Osteoblast (primary cell): ENCODE results near the gene PSMD14. TPM values are rescaled to one million over a fixed set of nuclear protein-coding genes. Genes with fewer than 3 reads are reported as not detected.
A peak's percentile ranks its signal among the peaks of the same experiment; 100 is the strongest.

Experiments used
- DNase-seq: peaks from one replicate; pipeline ENCODE4 v3.0.0; 2011; ENCODE audit warnings: low spot score, mixed read lengths; ENCODE audit not compliant: insufficient read length; ENCODE audit errors: missing footprints
- H2AFZ ChIP-seq: 2 replicates; pipeline ENCODE4 v1.6.0; 2011; ENCODE audit warnings: mild to moderate bottlenecking, low read length
- H3K27ac ChIP-seq: 2 replicates; pipeline ENCODE4 v1.5.1; 2011; ENCODE audit warnings: mild to moderate bottlenecking, low read depth, low read length, moderate library complexity
- H3K27me3 ChIP-seq: 2 replicates; pipeline ENCODE4 v1.6.0; 2012; ENCODE audit warnings: mild to moderate bottlenecking, control low read depth, inconsistent platforms, low read length, moderate library complexity; ENCODE audit not compliant: insufficient read depth
- H3K36me3 ChIP-seq: 2 replicates; pipeline ENCODE4 v1.5.1; 2011; ENCODE audit warnings: mild to moderate bottlenecking, low read length, control low read depth, moderate library complexity; ENCODE audit not compliant: insufficient read depth
- H3K4me1 ChIP-seq: 2 replicates; pipeline ENCODE4 v1.5.1; 2011; ENCODE audit warnings: mild to moderate bottlenecking, low read length, control low read depth, moderate library complexity; ENCODE audit not compliant: insufficient read depth
- H3K4me2 ChIP-seq: 2 replicates; pipeline ENCODE4 v1.6.0; 2011; ENCODE audit warnings: mild to moderate bottlenecking, low read length; ENCODE audit not compliant: insufficient read depth
- H3K4me3 ChIP-seq: fragments of 200-600 bp; sonication (generic); 3 replicates; pipeline ENCODE4 v1.5.1; 2012; ENCODE audit warnings: mild to moderate bottlenecking, low read length, inconsistent platforms; ENCODE audit not compliant: insufficient read depth
- H3K79me2 ChIP-seq: 2 replicates; pipeline ENCODE4 v1.6.0; 2012; ENCODE audit warnings: mild to moderate bottlenecking, low read length, control low read depth, inconsistent platforms; ENCODE audit not compliant: insufficient read depth
- H3K9me3 ChIP-seq: 2 replicates; pipeline ENCODE4 v1.5.1; 2011; ENCODE audit warnings: low read depth, low read length, control low read depth
- H4K20me1 ChIP-seq: 2 replicates; pipeline ENCODE4 v1.6.0; 2012; ENCODE audit warnings: mild to moderate bottlenecking, low read length, control low read depth; ENCODE audit not compliant: insufficient read depth
- total RNA-seq: library from RNA; depleted of rRNA; stranded (reverse); fragments of >200 nt; gene quantifications from 2 replicates; pipeline ENCODE4 v1.2.3, GENCODE V29; 2012
- TF ChIP-seq, protein P1 (sequence below): IDR thresholded peaks from 2 replicates; pipeline ENCODE4 v1.5.1; 2011; ENCODE audit warnings: mild to moderate bottlenecking, low read depth, low read length, moderate library complexity; ENCODE audit errors: extremely low read depth

Gene PSMD14
- total RNA-seq, 1 donor, result 74.2 TPM

DNA sequence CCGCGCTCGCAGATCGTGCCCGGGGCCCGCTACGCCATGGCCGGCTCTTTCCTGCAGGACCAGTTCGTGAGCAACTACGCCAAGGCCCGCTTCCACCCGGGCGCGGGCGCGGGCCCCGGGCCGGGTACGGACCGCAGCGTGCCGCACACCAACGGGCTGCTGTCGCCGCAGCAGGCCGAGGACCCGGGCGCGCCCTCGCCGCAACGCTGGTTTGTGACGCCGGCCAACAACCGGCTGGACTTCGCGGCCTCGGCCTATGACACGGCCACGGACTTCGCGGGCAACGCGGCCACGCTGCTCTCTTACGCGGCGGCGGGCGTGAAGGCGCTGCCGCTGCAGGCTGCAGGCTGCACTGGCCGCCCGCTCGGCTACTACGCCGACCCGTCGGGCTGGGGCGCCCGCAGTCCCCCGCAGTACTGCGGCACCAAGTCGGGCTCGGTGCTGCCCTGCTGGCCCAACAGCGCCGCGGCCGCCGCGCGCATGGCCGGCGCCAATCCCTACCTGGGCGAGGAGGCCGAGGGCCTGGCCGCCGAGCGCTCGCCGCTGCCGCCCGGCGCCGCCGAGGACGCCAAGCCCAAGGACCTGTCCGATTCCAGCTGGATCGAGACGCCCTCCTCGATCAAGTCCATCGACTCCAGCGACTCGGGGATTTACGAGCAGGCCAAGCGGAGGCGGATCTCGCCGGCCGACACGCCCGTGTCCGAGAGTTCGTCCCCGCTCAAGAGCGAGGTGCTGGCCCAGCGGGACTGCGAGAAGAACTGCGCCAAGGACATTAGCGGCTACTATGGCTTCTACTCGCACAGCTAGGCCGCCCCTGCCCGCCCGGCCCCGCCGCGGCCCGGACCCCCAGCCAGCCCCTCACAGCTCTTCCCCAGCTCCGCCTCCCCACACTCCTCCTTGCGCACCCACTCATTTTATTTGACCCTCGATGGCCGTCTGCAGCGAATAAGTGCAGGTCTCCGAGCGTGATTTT, 115.5 kb downstream of the PSMD14 start:
- H3K4me2 ChIP-seq, result peak overlapping the region; percentile 27
- no peaks in the 10 kb centered on the region for H3K36me3 ChIP-seq
- DNase-seq, result peak; percentile 79
- no peaks in the 10 kb centered on the region for H3K9me3 ChIP-seq
- no peaks in the 10 kb centered on the region for H3K79me2 ChIP-seq
- peaks cover 98% of the 10 kb centered on the region for H3K27me3 ChIP-seq
- H2AFZ ChIP-seq, result no peak overlapping the region
- TF ChIP-seq, protein P1, sequence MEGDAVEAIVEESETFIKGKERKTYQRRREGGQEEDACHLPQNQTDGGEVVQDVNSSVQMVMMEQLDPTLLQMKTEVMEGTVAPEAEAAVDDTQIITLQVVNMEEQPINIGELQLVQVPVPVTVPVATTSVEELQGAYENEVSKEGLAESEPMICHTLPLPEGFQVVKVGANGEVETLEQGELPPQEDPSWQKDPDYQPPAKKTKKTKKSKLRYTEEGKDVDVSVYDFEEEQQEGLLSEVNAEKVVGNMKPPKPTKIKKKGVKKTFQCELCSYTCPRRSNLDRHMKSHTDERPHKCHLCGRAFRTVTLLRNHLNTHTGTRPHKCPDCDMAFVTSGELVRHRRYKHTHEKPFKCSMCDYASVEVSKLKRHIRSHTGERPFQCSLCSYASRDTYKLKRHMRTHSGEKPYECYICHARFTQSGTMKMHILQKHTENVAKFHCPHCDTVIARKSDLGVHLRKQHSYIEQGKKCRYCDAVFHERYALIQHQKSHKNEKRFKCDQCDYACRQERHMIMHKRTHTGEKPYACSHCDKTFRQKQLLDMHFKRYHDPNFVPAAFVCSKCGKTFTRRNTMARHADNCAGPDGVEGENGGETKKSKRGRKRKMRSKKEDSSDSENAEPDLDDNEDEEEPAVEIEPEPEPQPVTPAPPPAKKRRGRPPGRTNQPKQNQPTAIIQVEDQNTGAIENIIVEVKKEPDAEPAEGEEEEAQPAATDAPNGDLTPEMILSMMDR, result no peak
- H3K27ac ChIP-seq, result no peak overlapping the region
- no peaks in the 10 kb centered on the region for H4K20me1 ChIP-seq
- H3K4me3 ChIP-seq, result peak overlapping the region; percentile 30
- no peaks in the 10 kb centered on the region for H3K4me1 ChIP-seq

DNA sequence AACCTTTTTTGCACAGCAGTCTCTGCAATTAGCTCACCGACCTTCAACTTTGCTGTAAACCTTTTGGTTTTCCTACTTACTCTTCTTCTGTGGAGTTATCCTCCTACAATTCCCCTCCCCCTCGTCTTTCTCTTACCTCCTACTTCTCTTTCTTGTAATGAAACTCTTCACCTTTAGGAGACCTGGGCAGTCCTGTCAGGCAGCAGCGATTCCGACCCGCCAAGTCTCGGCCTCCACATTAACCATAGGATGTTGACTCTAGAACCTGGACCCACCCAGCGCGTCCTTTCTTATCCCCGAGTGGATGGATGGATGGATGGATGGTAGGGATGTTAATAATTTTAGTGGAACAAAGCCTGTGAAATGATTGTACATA, 116.2 kb downstream of the PSMD14 start:
- TF ChIP-seq, protein P1, result no peak
- Histone ChIP-seq H3K27ac (no peak overlapping the region), H3K4me2 (no peak overlapping the region), H3K9me3 (no peaks in the 10 kb centered on the region), H3K79me2 (no peaks in the 10 kb centered on the region), H3K36me3 (no peaks in the 10 kb centered on the region), H2AFZ (no peak overlapping the region), H4K20me1 (no peaks in the 10 kb centered on the region), H3K4me1 (no peaks in the 10 kb centered on the region), H3K27me3 (peaks cover 96% of the 10 kb centered on the region), H3K4me3 (no peak overlapping the region)
- no peak for DNase-seq

DNA sequence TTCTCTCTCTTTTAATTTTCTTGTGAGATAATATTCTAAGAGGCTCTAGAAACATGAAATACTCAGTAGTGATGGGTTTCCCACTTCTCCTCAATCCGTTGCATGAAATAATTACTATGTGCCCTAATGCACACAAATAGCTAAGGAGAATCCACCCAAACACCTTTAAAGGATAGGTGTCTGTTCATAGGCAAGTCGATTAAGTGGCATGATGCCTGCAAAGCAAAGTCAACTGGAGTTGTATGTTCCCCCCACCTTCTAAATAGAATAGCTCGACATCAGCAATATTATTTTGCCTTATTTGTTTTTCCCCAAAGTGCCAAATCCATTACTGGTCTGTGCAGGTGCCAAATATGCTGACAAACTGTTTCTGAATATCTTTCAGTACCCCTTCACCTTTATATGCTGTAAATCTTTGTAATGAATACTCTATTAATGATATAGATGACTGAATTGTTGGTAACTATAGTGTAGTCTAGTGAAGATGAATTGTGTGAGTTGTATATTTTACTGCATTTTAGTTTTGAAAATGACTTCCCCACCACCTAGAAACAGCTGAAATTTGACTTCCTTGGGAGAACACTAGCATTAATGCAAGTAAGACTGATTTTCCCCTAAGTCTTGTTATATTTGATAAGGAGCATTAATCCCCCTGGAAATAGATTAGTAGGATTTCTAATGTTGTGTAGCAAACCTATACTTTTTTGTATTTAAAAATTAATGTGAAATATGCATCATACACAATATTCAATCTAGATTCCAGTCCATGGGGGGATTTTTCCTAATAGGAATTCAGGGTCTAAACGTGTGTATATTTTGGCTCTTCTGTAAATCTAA, 116.9 kb downstream of the PSMD14 start:
- no peak overlapping the region for H2AFZ ChIP-seq
- H3K4me1 ChIP-seq, result no peaks in the 10 kb centered on the region
- H3K4me2 ChIP-seq, result no peak overlapping the region
- H3K79me2 ChIP-seq, result no peaks in the 10 kb centered on the region
- DNase-seq, result peak; percentile 86
- TF ChIP-seq, protein P1, result no peak
- no peaks in the 10 kb centered on the region for H3K36me3 ChIP-seq
- H4K20me1 ChIP-seq, result no peaks in the 10 kb centered on the region
- H3K27me3 ChIP-seq, result peaks cover 96% of the 10 kb centered on the region
- no peaks in the 10 kb centered on the region for H3K9me3 ChIP-seq
- no peak overlapping the region for H3K27ac ChIP-seq
- no peak overlapping the region for H3K4me3 ChIP-seq
